Mammary epithelial cell (primary cell): Measurements from ENCODE around the gene MOB1A.

Experiments
- CTCF ChIP-seq, 2 donors: IDR thresholded peaks in 1 of 2; conservative IDR thresholded peaks in 1 of 2; 2 replicates each; pipeline ENCODE4 v1.5.1; 2011 to 2012; ENCODE audit warnings: inconsistent platforms in 2 of 2, low read length in 2 of 2, mild to moderate bottlenecking in 2 of 2, control low read depth in 1 of 2, low read depth in 1 of 2; ENCODE audit not compliant: insufficient read depth in 1 of 2; ENCODE audit errors: extremely low read depth in 1 of 2
- EZH2 ChIP-seq: IDR thresholded peaks from 2 replicates; pipeline ENCODE4 v1.6.1; 2012; ENCODE audit warnings: low read length, inconsistent platforms, borderline replicate concordance

GRCh38 chr2:74149247-74149525, 29.5 kb downstream of the MOB1A start:
- TF ChIP-seq CTCF (conservative IDR thresholded peaks at IDR 0.05 in 1 of 2, IDR thresholded peaks at IDR 0.05 in 1 of 2; ENCODE audit: extremely low read depth in 1 of 2, insufficient read depth in 1 of 2, low read depth in 1 of 2, low read length in 2 of 2), result no peak
- TF ChIP-seq EZH2, result no peak
